ENCODE data around the gene CERS5. TPM values are rescaled to one million over a fixed set of nuclear protein-coding genes. Genes with fewer than 3 reads are reported as not detected.

CERS5 gene
- polyA plus RNA-seq, 1 experiment = 83.3 TPM

DNA sequence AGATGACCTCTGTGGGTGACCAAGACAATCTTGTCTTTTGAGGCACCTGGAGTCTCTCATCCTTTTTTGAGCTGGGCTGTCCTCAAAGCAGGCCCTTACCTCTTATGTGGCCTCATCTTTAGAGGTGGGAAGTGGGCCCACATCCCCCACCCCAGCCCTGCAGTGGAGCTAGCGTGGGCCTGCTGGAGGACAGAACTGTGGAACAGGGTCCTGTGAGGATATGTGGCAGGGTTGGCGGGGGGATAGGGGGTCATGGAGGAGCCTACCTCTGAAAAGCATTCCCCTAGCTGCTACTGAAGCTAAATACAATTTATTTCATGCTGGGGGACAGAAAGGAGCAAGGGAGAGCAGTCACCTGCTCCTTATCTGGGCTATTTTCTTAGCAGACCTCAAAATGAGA lies 63.8 kb downstream of the CERS5 start:
- H3K9me3 ChIP-seq (ENCODE audit: control insufficient read depth, insufficient read depth, low read length) = no peaks in the 10 kb centered on the region
- CTCF ChIA-PET = interaction anchor here (1.6 to 4.3 kb wide), 5 partner anchors 8 to 136 kb away, joined by 4 to 46 read pairs (median 6); partner anchors contain the start of gene COX14
- H3K27me3 ChIP-seq (ENCODE audit: control insufficient read depth, insufficient read depth, low read length) = peaks cover 5% of the 10 kb centered on the region
- TF ChIP-seq, protein P1, sequence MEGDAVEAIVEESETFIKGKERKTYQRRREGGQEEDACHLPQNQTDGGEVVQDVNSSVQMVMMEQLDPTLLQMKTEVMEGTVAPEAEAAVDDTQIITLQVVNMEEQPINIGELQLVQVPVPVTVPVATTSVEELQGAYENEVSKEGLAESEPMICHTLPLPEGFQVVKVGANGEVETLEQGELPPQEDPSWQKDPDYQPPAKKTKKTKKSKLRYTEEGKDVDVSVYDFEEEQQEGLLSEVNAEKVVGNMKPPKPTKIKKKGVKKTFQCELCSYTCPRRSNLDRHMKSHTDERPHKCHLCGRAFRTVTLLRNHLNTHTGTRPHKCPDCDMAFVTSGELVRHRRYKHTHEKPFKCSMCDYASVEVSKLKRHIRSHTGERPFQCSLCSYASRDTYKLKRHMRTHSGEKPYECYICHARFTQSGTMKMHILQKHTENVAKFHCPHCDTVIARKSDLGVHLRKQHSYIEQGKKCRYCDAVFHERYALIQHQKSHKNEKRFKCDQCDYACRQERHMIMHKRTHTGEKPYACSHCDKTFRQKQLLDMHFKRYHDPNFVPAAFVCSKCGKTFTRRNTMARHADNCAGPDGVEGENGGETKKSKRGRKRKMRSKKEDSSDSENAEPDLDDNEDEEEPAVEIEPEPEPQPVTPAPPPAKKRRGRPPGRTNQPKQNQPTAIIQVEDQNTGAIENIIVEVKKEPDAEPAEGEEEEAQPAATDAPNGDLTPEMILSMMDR (IDR thresholded peaks at IDR 0.05; ENCODE audit: low read depth, low read length) = no peak
- no peak overlapping the region for H3K27ac ChIP-seq (ENCODE audit: low read depth, low read length)
- H3K4me3 ChIP-seq (ENCODE audit: low read depth, low read length) = no peak overlapping the region
- DNase-seq (ENCODE audit: low read depth, low spot score) = no peak
- POLR2A ChIA-PET = interaction anchor here (1.4 kb wide), 1 partner anchor 9 kb away, joined by 7 read pairs; the partner anchor contains the start of gene COX14

DNA sequence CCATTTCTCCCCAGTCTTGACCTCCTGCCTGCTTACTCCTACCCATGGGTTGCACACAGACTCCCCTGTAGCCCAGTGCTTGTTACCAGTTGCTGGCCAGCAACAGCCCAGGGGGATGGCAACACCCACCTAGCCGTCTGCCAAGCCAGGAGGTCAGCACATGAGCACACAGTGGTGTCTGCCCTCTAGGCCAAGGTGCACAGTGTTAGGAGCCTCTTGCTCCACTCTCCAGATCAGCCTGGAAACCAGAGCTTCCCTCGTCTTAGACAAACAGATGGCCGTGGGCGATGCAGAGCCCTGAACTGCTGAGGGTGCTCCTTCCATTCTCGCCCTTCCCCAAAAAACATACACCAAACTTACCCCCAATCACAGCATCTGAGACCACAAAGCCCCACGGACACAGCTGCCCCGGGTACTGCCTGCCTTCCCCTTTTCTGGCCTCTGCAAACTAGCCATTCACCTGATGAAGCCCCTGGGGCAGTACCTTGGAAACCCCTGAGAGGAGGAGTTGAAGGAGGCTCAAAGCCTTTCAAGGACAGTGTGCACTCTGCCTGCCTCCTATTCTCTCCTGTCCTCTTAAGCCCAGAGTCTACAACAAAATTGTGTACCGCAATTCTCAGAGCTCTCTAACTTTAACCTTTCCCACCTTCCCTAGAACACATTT lies 64.4 kb downstream of the CERS5 start:
- Histone ChIP-seq H3K27ac (ENCODE audit: low read depth, low read length) (no peak overlapping the region), H3K9me3 (ENCODE audit: control insufficient read depth, insufficient read depth, low read length) (no peaks in the 10 kb centered on the region), H3K4me3 (ENCODE audit: low read depth, low read length) (no peak overlapping the region), H3K27me3 (ENCODE audit: control insufficient read depth, insufficient read depth, low read length) (peaks cover 5% of the 10 kb centered on the region)
- no peak for DNase-seq (ENCODE audit: low read depth, low spot score)
- ChIA-PET CTCF (interaction anchor here (0.6 to 4.3 kb wide), 10 partner anchors 8 to 212 kb away, joined by 3 to 46 read pairs (median 6); partner anchors contain the start of gene COX14), POLR2A (interaction anchor here (1.4 kb wide), 1 partner anchor 9 kb away, joined by 7 read pairs; the partner anchor contains the start of gene COX14)
- TF ChIP-seq, protein P1 (IDR thresholded peaks at IDR 0.05; ENCODE audit: low read depth, low read length) = no peak

DNA sequence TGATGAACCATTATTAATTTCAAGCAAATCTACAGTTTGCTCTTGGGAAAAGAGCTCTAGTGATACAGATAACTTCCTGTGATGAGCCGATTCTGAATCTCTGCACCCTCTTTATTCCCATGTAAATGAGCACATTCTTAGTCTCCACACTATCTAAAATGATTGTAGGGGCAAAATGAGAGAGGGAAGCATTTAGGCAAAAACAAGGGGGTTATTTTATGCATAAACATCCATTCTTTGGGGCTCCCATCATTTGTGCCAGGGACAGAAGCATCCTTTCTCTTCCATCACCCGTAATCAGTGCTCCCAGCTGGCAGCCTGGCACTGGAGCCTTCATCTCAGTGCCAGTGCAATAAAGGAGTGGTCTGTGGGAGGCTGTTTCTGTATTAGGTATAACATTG lies 65.0 kb downstream of the CERS5 start:
- POLR2A ChIA-PET = no interaction called here
- H3K27me3 ChIP-seq (ENCODE audit: control insufficient read depth, insufficient read depth, low read length) = peaks cover 5% of the 10 kb centered on the region
- TF ChIP-seq, protein P1 (IDR thresholded peaks at IDR 0.05; ENCODE audit: low read depth, low read length) = no peak
- DNase-seq (ENCODE audit: low read depth, low spot score) = no peak
- H3K27ac ChIP-seq (ENCODE audit: low read depth, low read length) = no peak overlapping the region
- no peaks in the 10 kb centered on the region for H3K9me3 ChIP-seq (ENCODE audit: control insufficient read depth, insufficient read depth, low read length)
- no peak overlapping the region for H3K4me3 ChIP-seq (ENCODE audit: low read depth, low read length)
- CTCF ChIA-PET = interaction anchor here (0.6 to 4.3 kb wide), 8 partner anchors 9 to 212 kb away, joined by 3 to 46 read pairs (median 6); partner anchors contain the start of gene COX14

DNA sequence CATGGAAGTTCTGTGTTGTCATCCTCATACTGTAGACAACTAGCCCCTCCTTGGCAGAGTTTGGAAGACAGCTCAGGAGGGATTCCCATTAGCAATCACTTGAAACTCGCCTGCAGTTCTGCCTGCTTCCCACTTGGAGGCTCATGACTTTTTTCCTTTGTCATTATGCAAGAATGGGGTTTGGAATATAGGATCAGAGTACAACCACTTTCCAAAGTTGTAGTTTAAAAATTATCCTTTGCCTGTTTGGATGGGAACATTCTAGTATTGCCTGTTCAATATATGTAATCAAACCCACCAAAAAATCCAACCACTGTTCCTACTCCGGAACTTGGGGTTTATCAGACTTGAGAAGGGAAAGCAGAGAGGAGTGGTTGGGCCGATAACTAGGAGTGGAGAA lies 65.5 kb downstream of the CERS5 start:
- peak; percentile 42 for DNase-seq (ENCODE audit: low read depth, low spot score)
- Histone ChIP-seq H3K4me3 (ENCODE audit: low read depth, low read length) (no peak overlapping the region), H3K27ac (ENCODE audit: low read depth, low read length) (no peak overlapping the region), H3K27me3 (ENCODE audit: control insufficient read depth, insufficient read depth, low read length) (peaks cover 5% of the 10 kb centered on the region), H3K9me3 (ENCODE audit: control insufficient read depth, insufficient read depth, low read length) (no peaks in the 10 kb centered on the region)
- ChIA-PET POLR2A (no interaction called here), CTCF (interaction anchor here (0.6 to 4.3 kb wide), 9 partner anchors 9 to 213 kb away, joined by 3 to 46 read pairs (median 5); partner anchors contain the start of gene COX14)
- TF ChIP-seq, protein P1 (IDR thresholded peaks at IDR 0.05; ENCODE audit: low read depth, low read length) = peak; percentile 64

- Histone ChIP-seq H3K27ac (ENCODE audit: low read depth, low read length) (no peak overlapping the region), H3K4me3 (ENCODE audit: low read depth, low read length) (no peak overlapping the region), H3K9me3 (ENCODE audit: control insufficient read depth, insufficient read depth, low read length) (no peaks in the 10 kb centered on the region), H3K27me3 (ENCODE audit: control insufficient read depth, insufficient read depth, low read length) (peaks cover 4% of the 10 kb centered on the region)
- TF ChIP-seq, protein P1 (IDR thresholded peaks at IDR 0.05; ENCODE audit: low read depth, low read length) = no peak
- no peak for DNase-seq (ENCODE audit: low read depth, low spot score)
- POLR2A ChIA-PET = no interaction called here
- CTCF ChIA-PET = interaction anchor here (0.6 to 4.3 kb wide), 5 partner anchors 9 to 333 kb away, joined by 3 to 46 read pairs (median 4); partner anchors contain the start of gene COX14
Measured at GRCh38 chr12:50100561-50100960, 66.6 kb downstream of the CERS5 start.

Measured in AG04450 (cell line).